ENCODE measurements around the gene BIN1.

GRCh38 chr2:127095784-127096183 lies 11.2 kb downstream of the BIN1 start:
- TF ChIP-seq CTCF (IDR thresholded peaks at IDR 0.05; ENCODE audit: insufficient read depth, low read depth, low read length) (no peak), EZH2 (IDR thresholded peaks at IDR 0.05; ENCODE audit: insufficient read depth, low read length) (no peak)

Data from astrocyte (in vitro differentiated cells and primary cell).